MM.1S (cell line): ENCODE data around the gene LCE3E.

Experiments used
- EZH2phosphoT487 ChIP-seq: fragments of 300-600 bp; sonication (generic); IDR thresholded peaks from 2 replicates; pipeline ENCODE4 v1.6.1; 2018; ENCODE audit warnings: antibody characterized with exemption, low read length
- TF ChIP-seq, protein P1 (sequence below): fragments of 300-600 bp; sonication (generic); IDR thresholded peaks from 2 replicates; pipeline ENCODE4 v1.5.1; 2016; ENCODE audit warnings: antibody characterized with exemption, low read length, mixed read lengths

DNA sequence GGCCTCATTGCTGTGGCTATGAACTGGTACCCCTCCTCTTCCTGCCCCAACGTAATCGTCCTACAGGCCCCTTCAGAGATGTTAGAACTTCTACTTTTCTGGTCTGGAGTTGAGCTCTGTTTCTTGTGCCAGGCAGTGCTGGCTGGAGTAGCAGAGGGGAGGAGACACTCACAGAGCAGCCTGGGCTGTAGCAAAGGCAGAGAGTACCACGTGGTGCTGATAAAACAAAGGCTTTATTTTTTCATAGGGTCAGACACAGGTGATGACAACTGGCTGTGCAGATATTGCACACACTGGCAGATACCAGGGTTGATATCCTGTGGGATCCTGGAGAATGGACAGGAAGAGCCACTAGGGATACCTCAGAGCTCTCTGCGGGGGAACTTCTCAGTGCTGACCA, 29.1 kb downstream of the LCE3E start:
- TF ChIP-seq, protein P1, sequence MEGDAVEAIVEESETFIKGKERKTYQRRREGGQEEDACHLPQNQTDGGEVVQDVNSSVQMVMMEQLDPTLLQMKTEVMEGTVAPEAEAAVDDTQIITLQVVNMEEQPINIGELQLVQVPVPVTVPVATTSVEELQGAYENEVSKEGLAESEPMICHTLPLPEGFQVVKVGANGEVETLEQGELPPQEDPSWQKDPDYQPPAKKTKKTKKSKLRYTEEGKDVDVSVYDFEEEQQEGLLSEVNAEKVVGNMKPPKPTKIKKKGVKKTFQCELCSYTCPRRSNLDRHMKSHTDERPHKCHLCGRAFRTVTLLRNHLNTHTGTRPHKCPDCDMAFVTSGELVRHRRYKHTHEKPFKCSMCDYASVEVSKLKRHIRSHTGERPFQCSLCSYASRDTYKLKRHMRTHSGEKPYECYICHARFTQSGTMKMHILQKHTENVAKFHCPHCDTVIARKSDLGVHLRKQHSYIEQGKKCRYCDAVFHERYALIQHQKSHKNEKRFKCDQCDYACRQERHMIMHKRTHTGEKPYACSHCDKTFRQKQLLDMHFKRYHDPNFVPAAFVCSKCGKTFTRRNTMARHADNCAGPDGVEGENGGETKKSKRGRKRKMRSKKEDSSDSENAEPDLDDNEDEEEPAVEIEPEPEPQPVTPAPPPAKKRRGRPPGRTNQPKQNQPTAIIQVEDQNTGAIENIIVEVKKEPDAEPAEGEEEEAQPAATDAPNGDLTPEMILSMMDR = no peak
- no peak for TF ChIP-seq EZH2phosphoT487
